HG03095 (cell line): ENCODE data around the gene TMEM140.
"Not testable (repeated sequence)": the region's sequence is repeated elsewhere in the genome, so short reads cannot be mapped to it uniquely, and the experiment has no call there.

Experiments used
- ATAC-seq: cut with Tn5 transposase; IDR thresholded peaks from one replicate; pipeline ENCODE4 v1.9.1; 2021; ENCODE audit warnings: moderate library complexity; ENCODE audit not compliant: unreplicated experiment

TMEM140 gene

GRCh38 chr7:135171581-135172291, 23.9 kb downstream of the TMEM140 start:
- ATAC-seq = not testable (repeated sequence)

- ATAC-seq = not testable (repeated sequence)
Observed at GRCh38 chr7:135173916-135174315, 26.0 kb downstream of the TMEM140 start.

DNA sequence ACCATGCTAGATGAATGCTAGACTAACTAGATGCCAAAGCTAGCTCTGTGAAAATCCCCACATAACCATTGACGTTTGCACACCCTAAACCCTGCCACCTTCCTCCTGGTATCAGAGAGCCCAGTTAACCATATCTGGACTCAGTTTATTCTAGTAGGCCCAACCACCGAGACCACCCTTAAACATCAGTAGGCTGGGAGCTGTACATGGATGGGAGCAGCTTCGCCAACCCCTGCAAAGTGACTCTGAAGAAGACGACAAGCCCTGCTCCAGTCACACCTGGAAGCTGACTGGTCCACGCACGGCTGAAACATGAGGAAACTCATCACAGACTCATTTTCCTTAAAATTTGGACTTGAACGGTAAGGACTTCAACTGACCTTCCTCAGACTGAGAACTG, 27.1 kb downstream of the TMEM140 start:
- ATAC-seq = no peak

GRCh38 chr7:135175931-135176330, 28.1 kb downstream of the TMEM140 start:
- ATAC-seq = no peak

DNA sequence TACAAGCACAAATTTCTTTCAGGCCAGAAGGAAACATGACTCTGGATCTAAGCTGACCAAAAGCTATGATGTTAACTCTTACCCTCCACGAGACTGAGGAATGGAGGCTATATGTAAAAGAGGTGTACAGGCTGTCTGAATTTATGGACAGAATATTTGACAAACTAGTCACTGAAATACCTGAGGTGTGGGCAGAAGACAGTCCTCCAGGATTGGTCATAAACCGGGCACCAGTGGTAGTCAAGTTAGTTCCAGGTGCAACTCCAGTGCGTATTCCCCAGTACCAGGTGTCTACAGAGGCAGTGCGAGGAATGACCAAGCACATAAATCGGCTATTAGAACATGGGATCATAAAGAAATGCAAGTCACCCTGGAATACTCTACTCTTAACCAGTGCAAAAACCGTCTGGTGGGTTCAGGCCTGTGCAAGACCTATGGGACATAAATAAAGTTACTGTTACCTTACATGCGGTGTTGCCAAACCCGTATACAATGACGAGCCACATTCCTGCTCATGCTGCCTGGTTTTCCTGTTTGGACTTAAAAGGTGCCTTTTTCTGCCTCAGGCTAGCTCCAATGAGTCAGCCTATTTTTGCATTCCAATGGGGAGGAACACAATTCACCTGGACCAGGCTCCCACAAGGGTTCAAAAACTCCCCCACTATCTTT, 29.3 kb downstream of the TMEM140 start:
- ATAC-seq = no peak

DNA sequence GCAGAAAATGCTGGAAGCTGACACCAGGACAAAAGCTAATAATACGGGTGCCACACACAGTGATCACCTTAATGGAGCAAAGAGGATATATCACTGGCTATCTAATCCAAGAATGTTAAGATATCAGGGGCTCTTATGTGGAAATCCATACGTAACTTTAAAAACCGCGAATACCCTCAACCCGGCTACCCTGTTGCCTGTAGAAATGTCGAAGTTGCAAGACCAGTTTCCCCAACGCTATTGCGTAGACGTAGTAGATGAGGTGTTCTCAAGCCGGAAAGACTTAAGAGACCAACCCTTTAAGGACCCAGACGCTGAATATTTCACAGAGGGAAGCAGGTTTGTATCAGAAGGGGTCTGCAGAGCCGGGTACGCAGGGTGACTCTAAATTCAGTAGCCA, 30.5 kb downstream of the TMEM140 start:
- no peak for ATAC-seq

- no peak for ATAC-seq
Observed at GRCh38 chr7:135179321-135179925, 31.6 kb downstream of the TMEM140 start.

DNA sequence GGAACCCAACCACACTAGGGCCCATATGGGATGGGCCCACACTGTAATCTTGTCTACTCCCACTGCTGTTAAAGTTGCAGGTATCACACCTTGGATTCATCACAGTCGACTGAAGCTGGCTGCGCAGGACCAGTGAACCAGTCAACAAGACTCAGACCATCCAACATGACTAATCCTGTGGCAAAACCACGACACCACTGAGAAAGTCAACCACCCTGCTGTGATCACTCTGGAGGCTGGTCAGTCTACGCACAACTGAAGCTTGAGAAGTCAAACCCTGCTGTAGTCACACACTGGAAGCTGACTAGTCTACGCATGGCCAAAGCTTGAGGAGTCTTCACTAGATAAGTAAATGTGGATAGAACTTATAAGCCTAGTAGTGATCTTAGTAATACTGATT, 32.2 kb downstream of the TMEM140 start:
- no peak for ATAC-seq

- no peak for ATAC-seq
Observed at GRCh38 chr7:135181261-135181928, 33.5 kb downstream of the TMEM140 start.

- ATAC-seq = no peak
Observed at GRCh38 chr7:135181929-135182678, 34.2 kb downstream of the TMEM140 start.

- ATAC-seq = no peak
Observed at GRCh38 chr7:135183478-135183877, 35.6 kb downstream of the TMEM140 start.

- no peak for ATAC-seq
Observed at GRCh38 chr7:135184254-135184841, 36.5 kb downstream of the TMEM140 start.

GRCh38 chr7:135185471-135186260, 37.8 kb downstream of the TMEM140 start:
- ATAC-seq = no peak

- ATAC-seq = no peak
Observed at GRCh38 chr7:135186261-135186540, 38.3 kb downstream of the TMEM140 start.

- peak; percentile 41 for ATAC-seq
Observed at GRCh38 chr7:135186841-135187253, 39.0 kb downstream of the TMEM140 start.

DNA sequence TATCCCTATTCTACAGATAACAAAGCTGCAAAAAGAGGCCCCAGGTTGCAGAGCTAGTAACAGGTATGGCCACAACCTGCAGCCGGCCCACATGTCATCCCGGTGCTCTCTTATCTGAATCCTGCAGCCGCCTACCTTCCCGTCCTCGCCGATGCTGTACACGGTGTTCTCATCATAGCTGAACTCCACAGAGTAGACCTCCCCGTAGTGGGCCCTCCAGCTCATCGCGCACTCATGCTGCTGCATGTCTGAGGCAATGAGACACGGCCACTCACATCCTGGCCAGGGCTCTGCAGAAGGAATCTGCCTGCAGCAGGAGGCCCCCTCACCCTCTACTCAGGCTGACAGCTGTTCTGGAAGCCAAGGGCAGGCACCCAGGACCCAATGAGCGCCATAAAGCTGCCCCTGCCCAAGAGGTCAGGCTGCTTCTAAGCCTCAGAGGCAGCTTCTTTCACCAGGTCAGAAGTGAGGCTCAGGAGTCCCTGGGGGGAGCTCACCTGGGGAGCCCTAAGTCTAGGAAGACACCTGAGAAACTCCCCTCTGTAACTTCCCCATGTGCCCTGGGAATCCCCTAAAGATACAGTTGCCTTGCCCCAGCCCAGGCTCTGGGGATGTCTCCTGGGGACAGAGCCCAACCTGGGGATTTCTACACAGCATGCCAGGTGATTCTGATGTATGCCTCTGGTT, 40.6 kb downstream of the TMEM140 start:
- peak; percentile 54 for ATAC-seq

GRCh38 chr7:135189221-135189662, 41.4 kb downstream of the TMEM140 start:
- no peak for ATAC-seq

DNA sequence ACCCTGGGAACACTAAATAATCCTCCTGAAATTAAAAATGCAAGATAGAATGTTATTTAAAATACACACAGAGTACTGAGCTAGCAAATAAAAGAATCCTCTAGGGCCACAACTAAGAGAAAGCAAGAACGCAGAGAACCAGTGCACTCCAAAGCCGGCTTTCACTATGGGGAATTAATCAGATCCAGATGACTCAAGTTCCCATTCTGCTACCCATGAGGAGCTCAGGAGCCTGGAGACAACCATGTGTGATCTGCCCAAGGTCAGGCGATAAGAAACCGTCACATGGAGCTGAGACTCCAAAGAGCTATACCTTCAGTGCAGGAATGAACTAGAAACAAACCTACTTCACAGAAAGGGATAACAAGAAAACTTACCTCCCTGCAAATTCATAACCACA, 42.1 kb downstream of the TMEM140 start:
- ATAC-seq = no peak

GRCh38 chr7:135190703-135191102, 42.8 kb downstream of the TMEM140 start:
- no peak for ATAC-seq
